Measurements from ENCODE around the gene OMP.

DNA sequence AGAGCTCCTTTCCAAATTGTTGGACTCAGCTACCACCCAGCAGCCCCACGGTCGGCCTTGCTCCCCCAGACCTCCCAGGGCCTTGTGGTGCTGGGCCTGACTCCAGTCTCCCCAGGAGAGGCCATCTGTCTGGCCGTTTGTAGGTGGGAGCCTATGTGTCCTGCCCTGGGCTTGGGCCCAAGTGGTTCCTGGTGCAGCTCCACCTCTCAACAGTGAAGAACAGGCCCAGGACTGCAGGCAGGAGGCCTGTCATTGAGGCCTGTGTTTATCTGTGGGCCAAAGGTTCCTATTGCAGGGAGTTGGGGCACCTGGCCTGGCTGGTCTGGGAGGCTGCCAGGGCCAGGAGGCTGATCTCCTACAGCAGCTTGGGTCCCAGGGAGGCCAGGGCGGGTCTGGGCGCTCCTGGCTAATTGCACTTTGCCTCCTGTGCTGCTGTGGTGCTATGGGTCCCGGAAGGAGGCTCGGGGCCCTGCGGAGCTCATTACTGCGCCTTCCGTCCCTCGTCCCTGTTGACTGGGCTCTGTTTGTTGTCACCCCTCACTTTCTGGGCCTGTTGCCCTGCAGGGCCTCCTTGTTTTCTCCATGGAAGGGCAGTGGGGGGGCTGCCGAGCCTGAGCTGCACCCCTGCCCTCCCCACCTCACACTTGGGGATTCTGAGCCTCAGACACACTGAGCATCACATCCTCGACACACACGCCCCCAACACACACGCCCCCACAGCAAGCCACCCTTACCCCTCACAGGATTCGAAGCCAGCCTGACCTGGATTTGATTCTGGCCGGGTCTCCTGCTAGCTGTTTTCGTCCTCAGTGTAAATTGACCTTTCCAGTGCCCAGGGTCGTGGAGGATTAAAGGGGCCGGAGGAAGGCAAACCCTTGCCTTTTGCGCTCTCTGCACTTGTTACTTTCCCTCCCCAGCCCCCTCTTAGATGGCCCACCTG is 6.8 kb upstream of the OMP start:
- TF ChIP-seq POLR2A (IDR thresholded peaks at IDR 0.05; ENCODE audit: low read depth, low read length) (no peak), POLR2AphosphoS5 (IDR thresholded peaks at IDR 0.05; ENCODE audit: low read depth, low read length) (no peak), SPI1 (IDR thresholded peaks at IDR 0.05; ENCODE audit: low read depth, low read length) (no peak), TAF1 (IDR thresholded peaks at IDR 0.05; ENCODE audit: low read depth, low read length) (no peak), PAX5 (IDR thresholded peaks at IDR 0.05; ENCODE audit: insufficient read depth, low read length, severe bottlenecking) (no peak)

Data from GM12891 (cell line).